PFSK-1 (cell line): Measurements from ENCODE around the gene LYL1.

Experiments used
- FOXP2 ChIP-seq: optimal IDR thresholded peaks from 2 replicates; pipeline ENCODE3; 2011; ENCODE audit warnings: borderline replicate concordance, control low read depth, inconsistent platforms; ENCODE audit not compliant: insufficient read depth; ENCODE audit errors: extremely low read length, extremely low read depth
- POLR2AphosphoS5 ChIP-seq: IDR thresholded peaks from 2 replicates; pipeline ENCODE4 v1.6.1; 2012; ENCODE audit warnings: low read depth, mild to moderate bottlenecking, control low read depth, low read length, moderate library complexity
- SIN3A ChIP-seq: IDR thresholded peaks from 2 replicates; pipeline ENCODE4 v1.6.1; 2012; ENCODE audit warnings: mild to moderate bottlenecking, low read length, moderate library complexity, borderline replicate concordance; ENCODE audit not compliant: insufficient read depth
- TAF1 ChIP-seq: IDR thresholded peaks from 2 replicates; pipeline ENCODE4 v1.6.1; 2012; ENCODE audit warnings: low read length, control low read depth, borderline replicate concordance; ENCODE audit not compliant: insufficient read depth
- TF ChIP-seq, protein P1 (sequence below), 2 experiments: IDR thresholded peaks; 2 replicates each; pipeline versions ENCODE4 v1.6.1 to v1.8.0; 2011 to 2012; ENCODE audit warnings: low read depth in 2 of 2, low read length in 2 of 2, control low read depth in 1 of 2, inconsistent platforms in 1 of 2, mild to moderate bottlenecking in 1 of 2, moderate library complexity in 1 of 2; ENCODE audit not compliant: insufficient read depth in 1 of 2

LYL1 gene

DNA sequence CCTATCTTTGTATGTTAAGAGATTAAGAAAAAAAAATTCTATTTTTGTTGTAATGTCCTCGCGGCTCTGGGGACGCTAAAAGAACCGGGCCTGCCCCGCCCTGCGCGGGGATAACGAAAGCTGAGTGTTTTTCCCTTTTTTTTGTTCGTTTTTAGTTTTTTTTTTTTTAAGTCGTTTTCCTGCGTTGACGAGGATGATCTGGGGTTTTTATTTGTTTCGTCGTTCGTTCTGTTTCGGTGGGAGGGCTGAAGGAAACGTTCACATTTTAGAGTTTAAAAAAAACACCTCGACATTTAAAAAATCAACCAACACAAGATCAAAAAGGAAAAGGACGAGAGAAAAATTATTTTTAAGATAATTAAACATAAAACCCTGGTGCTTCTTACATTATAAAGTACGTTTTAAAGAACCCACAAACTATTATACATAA lies 5.6 kb downstream of the LYL1 start:
- no peak for TF ChIP-seq POLR2AphosphoS5

DNA sequence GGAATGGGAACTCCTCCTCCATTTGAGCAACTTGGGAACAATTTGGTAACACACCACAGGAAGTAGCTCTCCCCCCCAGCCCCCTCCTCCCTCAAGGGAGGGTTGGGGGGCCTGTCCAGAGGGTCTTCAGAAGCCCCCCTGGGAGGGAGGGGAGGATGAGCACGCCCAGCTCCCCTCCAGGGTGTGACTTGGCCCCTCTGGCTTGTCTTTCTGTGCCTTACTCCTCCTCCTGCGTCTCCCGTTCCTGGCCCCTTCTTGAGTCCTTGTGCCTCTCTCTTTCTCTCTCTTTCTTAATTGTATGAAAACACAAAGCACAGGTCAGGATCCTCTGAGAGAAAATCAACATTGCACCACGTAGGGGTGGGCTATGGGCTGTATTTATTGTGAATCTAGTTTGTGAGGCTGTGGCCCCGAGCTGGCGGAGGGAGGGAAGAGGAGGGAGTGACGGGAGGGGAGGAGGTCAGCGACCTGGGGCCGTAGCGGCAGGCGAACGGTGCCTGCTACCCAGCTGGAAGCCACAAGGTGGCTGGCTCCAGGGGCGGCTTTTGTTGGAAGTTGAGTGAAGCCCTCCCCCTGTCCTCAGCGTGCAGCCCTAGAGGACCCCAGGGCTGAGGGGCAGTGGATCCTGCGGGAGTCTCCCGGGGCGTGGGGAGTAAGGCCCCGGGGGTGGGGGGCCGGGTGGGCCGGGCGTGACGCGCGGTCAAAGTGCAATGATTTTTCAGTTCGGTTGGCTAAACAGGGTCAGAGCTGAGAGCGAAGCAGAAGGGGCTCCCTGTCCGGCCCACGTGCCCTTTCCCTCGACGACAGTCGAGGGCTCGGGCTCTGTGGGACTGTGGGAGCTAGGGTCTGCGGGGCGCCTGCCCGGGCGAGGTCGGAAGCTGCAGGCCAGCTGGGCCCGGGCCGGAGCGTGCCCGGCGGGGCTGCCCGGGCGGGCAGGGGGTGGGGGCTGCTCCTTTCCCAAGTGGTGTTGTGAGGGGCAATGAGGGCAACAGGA lies 6.4 kb downstream of the LYL1 start:
- TF ChIP-seq, protein P1, sequence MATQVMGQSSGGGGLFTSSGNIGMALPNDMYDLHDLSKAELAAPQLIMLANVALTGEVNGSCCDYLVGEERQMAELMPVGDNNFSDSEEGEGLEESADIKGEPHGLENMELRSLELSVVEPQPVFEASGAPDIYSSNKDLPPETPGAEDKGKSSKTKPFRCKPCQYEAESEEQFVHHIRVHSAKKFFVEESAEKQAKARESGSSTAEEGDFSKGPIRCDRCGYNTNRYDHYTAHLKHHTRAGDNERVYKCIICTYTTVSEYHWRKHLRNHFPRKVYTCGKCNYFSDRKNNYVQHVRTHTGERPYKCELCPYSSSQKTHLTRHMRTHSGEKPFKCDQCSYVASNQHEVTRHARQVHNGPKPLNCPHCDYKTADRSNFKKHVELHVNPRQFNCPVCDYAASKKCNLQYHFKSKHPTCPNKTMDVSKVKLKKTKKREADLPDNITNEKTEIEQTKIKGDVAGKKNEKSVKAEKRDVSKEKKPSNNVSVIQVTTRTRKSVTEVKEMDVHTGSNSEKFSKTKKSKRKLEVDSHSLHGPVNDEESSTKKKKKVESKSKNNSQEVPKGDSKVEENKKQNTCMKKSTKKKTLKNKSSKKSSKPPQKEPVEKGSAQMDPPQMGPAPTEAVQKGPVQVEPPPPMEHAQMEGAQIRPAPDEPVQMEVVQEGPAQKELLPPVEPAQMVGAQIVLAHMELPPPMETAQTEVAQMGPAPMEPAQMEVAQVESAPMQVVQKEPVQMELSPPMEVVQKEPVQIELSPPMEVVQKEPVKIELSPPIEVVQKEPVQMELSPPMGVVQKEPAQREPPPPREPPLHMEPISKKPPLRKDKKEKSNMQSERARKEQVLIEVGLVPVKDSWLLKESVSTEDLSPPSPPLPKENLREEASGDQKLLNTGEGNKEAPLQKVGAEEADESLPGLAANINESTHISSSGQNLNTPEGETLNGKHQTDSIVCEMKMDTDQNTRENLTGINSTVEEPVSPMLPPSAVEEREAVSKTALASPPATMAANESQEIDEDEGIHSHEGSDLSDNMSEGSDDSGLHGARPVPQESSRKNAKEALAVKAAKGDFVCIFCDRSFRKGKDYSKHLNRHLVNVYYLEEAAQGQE (IDR thresholded peaks at IDR 0.05; ENCODE audit: insufficient read depth in 1 of 2, low read depth in 2 of 2, low read length in 2 of 2), result no peak
- TF ChIP-seq FOXP2, result no peak
- no peak for TF ChIP-seq POLR2AphosphoS5

DNA sequence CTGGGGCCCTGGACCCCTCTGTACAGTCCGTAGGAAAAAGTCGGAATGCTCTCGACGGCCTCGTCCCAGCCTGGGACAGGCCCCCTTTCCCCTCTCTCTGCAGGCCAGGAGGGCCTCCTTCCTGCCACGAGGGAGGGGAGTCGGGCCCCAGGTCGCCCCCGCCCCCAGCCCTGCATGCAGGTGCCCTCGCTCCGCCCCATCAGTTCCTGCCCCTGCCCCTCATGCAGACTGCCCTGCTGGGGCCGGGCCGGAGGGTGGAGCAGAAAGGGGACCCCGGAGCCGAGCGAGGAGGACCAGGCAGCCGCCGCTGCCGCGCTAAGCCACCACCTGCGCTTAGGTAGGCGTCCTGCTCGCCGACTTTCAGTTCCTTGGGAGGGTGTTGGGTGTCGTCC lies 7.3 kb downstream of the LYL1 start:
- TF ChIP-seq TAF1 (no peak), POLR2AphosphoS5 (no peak), FOXP2 (no peak)
- TF ChIP-seq, protein P1 (IDR thresholded peaks at IDR 0.05; ENCODE audit: insufficient read depth in 1 of 2, low read depth in 2 of 2, low read length in 2 of 2), result no peak

DNA sequence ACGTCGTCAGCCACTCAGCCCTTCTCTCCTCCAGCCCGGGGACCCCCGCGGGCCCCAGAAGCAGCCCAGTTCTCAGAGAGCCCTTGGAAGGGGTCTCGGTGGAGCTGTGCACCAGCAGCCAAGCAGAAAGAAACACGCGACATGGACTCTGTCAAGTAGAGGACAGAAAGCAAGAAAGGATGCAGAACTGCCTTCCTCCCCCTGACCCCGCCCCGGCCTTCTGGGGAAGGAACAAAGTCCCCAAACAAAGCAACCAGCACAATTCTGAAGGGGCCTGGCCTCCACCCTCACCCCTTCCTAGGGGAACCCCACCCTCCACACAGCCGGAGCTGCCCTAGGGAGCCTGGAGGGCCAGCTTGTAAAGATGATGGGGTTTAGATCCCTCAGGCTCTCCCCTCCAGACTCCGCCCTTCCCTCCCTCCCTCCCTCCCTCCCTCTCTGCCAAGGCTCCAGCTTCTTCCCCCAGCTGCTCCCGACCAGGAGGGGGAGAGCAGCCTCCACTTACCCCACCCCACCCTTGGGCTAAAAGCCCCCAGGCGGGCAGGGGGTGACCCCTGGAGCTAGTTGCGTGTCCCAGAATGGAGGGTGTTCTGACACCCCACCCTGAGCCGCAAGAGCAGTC lies 7.8 kb downstream of the LYL1 start:
- TF ChIP-seq FOXP2 (no peak), POLR2AphosphoS5 (no peak), SIN3A (no peak), TAF1 (no peak)
- TF ChIP-seq, protein P1 (IDR thresholded peaks at IDR 0.05; ENCODE audit: insufficient read depth in 1 of 2, low read depth in 2 of 2, low read length in 2 of 2), result no peak

DNA sequence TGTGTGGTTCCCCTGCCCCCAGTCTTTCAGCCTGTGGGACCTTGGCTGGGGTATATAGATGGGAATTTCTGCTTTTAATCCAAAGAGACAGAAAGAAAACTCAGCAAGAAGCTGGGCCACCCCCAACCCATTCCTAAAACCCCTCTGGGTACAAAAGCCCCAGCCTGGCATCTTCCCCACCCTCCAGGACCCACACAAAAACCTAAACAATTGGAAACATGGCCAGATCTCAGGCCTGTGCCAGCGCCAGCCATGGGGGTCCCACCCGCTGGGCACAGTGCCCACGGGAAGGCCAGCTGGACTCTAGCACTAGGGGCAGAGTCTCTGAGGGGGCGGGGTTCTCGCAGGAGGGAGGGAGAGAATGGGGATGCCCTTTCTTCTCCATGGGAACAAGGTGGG lies 8.6 kb downstream of the LYL1 start:
- TF ChIP-seq FOXP2, result no peak
- TF ChIP-seq, protein P1 (IDR thresholded peaks at IDR 0.05; ENCODE audit: insufficient read depth in 1 of 2, low read depth in 2 of 2, low read length in 2 of 2), result no peak
